Hematopoietic multipotent progenitor cell treated with erythropoietin and hydrocortisone succinate and interleukin-3 and kit ligand, for 6 days (in vitro differentiated cells): ENCODE results near the gene TRAPPC3.

ENCODE experiments used
- DNase-seq: peaks from one replicate; pipeline ENCODE4 v3.0.0-alpha.2; 2015

The TRAPPC3 gene

DNA sequence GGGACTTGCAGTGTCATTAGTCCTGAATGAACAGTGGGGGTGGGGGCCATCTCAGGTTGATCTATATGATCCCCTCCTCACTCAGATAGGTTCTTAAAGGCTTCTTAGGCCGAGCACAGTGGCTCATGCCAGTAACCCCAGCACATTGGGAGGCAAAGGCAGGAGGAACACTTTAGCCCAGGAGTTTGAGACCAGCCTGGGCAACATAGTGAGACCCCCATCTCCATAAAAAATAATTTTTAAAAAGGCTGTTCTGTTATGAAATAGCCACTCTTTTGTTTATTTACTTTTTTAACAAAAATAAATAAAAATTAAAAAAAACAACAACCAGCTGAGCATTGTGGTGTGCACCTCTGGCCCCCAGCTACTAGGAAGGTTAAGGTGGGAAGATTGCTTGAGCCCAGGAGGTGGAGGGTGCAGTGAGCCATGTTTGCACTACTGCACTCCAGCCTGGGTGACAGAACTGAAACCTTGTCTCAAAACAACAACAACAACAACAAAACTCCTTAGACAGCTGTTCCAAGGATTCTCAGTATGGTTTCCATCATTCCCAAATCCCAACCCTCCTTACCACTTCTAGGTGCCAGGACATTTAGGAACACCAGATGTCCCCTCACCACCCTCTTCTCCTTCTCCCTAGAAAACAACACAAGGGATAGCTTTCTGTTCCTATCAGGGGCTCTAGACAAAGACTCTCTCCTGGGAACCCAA, 2.0 kb upstream of the TRAPPC3 start:
- DNase-seq: no peak

DNA sequence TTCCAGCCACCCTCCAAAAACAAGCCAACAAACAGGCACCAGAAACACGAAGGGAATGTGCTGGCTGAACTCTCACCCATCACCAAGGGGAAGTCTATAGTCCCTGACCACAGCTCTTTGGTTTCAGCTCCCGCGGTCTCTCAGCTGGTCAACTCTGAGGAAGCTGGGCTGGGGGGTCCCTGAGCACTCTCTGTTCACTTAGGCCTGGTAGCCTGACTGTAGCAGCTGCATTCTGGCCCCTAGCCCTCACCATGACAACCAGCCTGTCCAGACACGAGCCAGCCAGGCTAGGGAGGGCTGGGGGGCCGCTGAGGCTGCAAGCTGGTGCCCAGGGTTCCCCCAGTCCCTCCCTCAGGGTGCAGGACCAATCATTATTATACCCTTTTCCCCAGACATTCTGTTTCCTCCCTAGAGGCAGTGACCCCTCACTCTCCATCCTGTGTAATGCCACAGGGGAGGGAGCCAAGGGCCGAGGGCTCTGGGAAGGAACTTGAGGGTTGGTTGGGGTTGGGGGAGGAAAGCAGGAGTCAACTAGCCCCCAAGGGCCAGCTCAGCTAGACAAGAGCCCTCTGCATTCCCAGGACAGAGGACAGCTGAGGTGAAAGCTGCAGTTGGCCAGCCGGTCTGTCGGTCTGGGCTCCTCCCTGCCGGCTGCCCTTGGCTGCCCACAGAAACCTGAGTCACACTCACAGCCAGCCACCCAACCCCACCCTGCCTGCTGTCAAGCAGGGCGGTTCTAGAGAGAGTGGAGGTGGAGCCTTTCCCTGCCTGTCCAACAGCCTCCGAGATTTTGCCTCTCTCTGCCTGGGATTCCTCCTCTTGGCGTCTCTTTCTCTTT, 1.2 kb upstream of the TRAPPC3 start:
- DNase-seq: peak; percentile 96

GRCh38 chr1:36149973-36150295, 648 bp upstream of the TRAPPC3 start:
- peak; percentile 40 for DNase-seq

DNA sequence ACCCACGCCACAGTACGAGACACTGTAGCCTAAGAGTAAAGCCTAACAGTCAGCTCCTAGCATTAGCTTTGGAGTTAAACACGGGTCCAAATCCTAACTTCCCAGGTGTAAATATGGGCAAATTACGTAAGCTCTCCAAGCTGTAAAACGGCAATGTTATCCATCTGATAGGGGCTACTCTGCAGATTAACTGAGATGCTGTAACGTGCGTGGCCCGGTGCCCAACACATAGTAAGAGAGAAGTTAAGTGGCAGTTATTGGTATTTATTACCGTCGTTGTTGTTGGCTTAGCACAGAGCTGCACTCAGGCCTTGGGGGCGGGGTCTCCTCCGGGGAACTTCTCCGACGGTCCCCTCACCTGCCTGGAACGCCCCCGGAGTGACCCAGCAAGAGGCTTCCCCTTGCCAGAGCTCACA, 457 bp downstream of the TRAPPC3 start:
- DNase-seq: no peak

DNA sequence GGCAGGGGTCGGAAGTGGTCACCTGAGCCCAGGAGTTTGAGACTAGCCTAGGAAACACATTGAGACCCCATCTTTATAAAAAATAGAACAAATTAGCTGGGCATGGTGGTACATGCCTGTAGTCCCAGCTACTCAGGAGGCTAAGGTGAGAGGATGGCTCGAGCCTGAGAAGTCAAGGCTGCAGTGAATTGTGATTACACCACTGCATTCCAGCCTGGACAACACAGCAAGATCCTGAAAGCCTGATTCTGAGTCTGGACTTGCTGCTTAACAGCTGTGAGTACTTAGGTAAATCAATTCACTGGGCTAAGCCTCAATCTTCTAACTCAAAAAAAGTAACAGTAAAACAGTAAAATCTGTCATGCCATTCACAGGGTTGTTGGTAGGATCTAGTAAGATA, 4.9 kb downstream of the TRAPPC3 start:
- no peak for DNase-seq

DNA sequence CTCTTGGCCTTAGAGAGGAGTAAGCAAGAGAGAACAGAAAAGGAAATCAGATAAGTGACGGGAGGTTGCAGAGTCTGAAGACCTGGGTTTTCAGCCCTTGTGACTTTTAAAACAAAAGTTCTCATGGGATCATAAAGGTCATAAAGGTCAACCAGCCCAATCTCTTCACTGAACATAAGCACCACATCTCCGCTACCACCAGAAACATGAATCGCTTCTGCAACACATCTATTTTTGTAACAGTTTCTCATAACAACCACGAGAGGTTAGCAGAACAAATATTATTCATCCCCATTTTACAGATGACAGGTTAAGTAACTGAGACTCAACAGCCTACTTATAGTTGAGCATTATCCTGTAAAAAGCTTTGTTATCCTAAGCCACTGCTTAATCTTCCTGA, 5.9 kb downstream of the TRAPPC3 start:
- DNase-seq: no peak

- DNase-seq: no peak
Observed at GRCh38 chr1:36142121-36142520, 7.2 kb downstream of the TRAPPC3 start.

DNA sequence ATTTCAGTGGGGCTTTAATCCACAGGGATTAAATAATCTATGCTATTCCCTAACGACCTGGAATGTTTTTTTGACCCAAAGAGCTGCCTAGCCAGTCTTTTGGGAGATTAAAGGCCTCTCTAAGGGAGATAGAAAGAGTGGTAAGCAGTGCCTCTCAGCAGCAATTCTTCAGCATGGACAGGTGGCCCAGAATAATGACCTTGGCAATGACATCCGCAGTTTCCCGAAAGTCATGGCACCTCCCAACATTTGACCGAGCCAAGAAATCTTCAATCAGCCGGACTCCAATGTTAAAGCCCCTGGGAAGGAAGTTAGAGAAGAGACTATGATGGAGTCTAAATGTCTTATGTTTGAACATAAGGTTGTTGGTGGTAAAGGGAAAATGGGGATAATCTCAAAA, 9.8 kb downstream of the TRAPPC3 start:
- DNase-seq: no peak

DNA sequence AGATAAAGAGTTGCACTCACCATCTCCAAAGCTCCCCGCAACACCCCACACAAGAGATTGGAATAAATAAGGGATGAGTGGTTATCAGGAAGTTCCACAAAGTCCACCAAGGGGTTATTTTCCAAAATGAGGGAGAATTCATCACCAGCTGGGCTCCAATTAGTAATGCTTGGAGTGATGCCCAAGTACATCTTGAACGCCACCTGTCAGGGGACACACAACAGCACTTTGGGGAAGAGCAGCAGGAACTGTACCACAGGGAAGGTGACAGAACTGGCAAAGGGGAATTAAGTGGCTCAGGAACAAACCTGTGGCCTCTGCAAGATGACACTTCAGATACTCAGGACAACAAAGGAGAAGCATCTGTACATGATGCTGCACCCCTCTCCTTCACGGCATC, 11.5 kb downstream of the TRAPPC3 start:
- no peak for DNase-seq

GRCh38 chr1:36137226-36137625, 12.1 kb downstream of the TRAPPC3 start:
- DNase-seq: no peak

DNA sequence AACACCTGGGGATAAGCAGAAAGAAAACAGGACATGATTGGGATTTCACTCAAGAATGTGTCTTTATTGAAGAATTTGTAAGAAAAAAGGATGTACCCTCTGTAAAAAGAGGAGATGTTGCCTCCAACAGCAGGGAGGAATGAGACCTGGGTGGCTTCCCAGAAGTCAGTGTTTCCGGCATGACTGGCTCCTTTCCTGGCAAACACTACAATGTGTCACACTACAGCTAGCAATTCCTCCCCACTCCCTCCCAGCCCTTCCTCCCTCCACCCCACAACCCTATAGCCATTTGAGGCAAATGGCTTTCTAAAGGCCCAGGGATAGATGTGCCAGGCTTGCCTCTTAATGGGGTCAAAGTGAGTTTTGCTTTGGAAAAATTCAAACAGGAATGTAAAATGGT, 12.8 kb downstream of the TRAPPC3 start:
- no peak for DNase-seq

- no peak for DNase-seq
Observed at GRCh38 chr1:36135796-36136195, 13.5 kb downstream of the TRAPPC3 start.

DNA sequence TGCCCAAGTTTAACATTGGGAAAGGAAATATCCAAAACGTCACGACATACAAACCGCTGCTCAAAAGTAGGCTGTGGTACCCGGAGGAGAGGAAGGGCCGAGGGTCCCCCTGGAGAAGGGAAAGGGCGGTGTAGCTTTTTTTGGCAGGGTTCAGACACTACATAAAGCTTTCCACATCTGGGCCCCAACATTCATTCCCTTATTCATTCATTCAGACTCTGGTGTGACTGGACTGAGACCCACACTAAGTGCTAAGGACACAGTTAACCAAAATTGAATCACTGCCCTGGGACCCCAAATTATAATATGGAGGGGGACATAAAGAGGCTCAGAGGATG, 14.0 kb downstream of the TRAPPC3 start:
- DNase-seq: no peak

DNA sequence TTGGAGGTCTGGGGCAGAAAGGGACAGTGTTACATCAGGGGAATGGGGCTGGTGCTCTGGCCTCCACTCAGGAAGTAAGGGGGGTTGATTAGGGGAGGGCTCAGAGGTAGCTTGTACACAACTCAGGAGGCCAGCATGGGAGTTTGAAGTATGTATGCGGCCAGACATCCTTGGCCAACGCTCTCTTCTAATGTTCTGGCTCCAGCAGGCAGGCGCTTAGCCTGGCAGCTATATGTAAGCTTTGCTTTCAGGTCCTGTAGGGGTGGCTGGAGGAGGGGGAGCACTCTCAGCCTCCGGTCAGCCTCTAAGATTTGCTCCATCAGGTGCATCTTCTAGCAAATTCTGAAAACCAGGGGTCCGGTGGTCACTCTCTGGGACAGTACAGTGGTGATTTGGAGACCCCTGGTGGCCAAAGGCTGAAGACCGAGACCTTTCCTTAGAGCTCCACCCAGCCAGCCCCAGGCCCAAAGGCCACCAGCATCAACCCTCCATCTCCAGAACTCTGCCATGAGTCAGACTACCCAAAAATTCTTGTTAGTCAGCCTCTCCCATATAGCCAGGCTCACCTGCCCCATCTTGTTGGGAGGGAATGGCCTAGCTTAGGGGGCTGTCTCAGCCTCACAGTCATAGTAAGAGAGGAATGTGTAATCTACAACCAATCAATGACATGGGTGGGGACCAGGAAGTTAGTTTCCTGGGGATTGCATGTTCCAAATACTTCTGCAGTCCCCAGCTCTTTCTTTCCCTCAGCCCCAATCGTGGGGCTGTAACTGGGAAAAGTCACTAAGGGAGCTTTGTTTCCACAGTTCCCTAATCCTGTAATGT, 14.6 kb downstream of the TRAPPC3 start:
- DNase-seq: peak; percentile 80

DNA sequence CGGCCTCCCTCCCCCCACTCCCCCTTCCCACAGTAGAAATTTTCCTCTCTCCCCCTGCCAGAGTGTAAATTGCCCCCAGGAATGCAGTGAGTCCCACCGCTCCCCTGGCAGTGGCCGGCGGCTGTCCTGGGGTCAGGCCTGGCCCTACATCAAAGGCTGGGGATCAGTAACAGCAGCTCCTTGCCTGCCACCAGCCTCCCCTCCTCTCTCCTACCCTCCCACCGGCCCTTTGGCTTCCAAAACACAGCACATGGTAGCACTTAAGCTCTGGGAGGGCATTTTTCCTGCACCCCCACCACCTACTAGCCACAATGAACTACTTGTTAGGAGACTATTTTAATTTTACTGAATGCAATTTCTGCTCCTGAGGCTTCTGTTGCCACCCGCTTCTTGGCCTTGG, 15.3 kb downstream of the TRAPPC3 start:
- no peak for DNase-seq

DNA sequence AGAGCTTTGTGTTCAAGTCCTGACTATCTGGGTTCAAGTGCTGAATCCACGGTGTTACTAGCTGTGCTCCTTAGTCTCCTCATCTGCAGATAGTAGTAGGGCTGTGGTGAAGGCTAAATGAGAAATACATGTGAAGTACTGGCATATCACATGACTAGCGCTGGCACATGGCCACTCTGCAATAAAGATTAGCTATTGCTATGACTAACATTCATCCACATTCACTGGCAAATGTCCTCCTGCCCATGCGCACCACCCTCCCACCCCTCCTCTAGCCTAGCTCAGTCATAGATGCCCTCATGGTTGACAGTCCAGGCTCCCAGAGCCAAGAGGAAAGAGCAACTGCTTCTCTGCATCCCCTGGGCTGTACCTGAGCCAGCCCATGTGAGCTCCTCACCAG, 15.8 kb downstream of the TRAPPC3 start:
- peak; percentile 81 for DNase-seq

- no peak for DNase-seq
Observed at GRCh38 chr1:36132029-36132428, 17.3 kb downstream of the TRAPPC3 start.

- no peak for DNase-seq
Observed at GRCh38 chr1:36128905-36129206, 20.4 kb downstream of the TRAPPC3 start.

GRCh38 chr1:36128126-36128904, 21.0 kb downstream of the TRAPPC3 start:
- DNase-seq: peak; percentile 38

DNA sequence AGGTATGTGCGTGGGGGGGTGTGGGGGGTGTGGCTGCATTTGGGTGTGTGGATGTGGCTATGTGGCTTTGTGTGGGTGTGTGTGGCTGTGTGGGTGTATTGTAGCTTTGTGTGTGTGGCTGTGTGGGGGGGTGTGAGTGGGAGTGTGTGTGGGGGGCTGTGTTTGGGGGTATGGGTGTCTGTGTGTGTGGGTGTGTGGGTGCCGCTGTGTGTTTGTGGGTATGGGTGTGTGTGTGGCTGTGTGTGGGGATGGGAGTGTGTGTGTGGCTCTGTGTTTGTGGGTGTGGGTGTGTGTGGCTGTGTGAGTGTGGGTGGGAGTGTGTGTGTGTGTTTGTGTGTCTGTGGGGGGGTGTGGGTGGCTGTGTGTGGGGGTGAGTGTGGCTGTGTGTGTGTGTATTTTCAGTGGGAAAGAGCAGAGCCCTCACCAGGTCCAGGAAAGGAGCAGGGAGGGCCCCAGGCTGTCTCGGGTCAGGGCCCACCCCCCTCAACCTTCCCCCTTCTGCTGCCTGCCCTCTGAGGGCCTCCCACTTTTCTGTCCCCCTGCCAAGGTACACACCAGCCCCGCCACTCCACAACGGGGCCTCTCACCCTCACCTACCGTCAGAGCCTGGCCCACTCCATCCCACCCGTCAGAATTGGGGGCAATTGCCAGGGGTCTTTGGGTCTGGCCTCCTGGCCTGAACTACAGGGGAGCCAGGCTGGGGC, 22.3 kb downstream of the TRAPPC3 start:
- DNase-seq: no peak

DNA sequence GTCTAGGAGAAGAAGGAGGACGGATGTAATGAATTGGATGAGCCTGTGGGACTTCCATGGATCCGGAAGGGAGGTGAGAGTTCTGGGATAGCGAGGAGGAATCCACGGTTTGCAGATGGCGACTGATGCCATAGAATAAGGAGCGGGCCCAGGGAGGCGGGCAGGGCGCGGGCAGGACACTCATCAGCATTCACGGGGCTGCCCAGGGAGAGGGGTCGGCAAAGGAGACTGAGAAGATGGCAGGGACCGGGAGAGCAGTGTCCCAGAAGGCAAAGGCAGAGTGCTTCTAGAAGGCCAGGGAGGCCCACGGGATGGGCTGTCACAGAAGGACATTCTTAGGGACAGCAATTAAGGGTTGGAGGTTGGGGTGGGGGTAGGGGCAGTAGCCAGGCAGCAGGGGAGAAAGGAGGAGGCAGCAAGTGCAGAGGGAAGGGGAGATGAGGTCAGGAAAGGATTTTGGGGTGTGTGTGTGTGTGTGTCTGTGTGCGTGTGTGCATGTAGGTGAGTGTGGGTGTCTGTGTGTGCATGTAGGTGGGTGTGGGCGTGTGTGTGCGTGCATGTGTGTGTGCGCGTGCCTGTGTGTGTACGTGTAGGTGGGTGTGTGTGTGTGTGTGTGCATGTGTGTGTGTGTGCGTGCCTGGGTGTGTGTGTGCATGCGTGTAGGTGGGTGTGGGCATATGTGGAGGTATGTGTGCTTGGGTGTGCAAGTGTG, 23.1 kb downstream of the TRAPPC3 start:
- no peak for DNase-seq
